Epithelial cell of proximal tubule (primary cell): ENCODE measurements around the gene ATG16L2. TPM values are rescaled to one million over a fixed set of nuclear protein-coding genes. Genes with fewer than 3 reads are reported as not detected.
"Not testable (repeated sequence)": the region's sequence is repeated elsewhere in the genome, so short reads cannot be mapped to it uniquely, and the experiment has no call there.

Experiments used
- DNase-seq: peaks from one replicate; pipeline ENCODE4 v3.0.0-alpha.2; 2011; ENCODE audit warnings: low read depth
- H3K4me3 ChIP-seq: 2 replicates; pipeline ENCODE4 v1.5.1; 2011; ENCODE audit warnings: low read depth, mild to moderate bottlenecking, low read length
- CTCF ChIP-seq: conservative IDR thresholded peaks from 2 replicates; pipeline ENCODE4 v1.5.1; 2012; ENCODE audit warnings: low read depth, mild to moderate bottlenecking, low read length
- total RNA-seq: library from RNA; depleted of rRNA; stranded (reverse); fragments of >200 nt; gene quantifications from 2 replicates; pipeline ENCODE4 v1.2.3, GENCODE V29; 2015

The ATG16L2 gene
- total RNA-seq, 1 donor from 2014 or later = 40.1 TPM

- no peak overlapping the region for H3K4me3 ChIP-seq
- DNase-seq = no peak
- TF ChIP-seq CTCF = no peak
Measured at GRCh38 chr11:72784662-72785061, 29.5 kb upstream of the ATG16L2 start.

GRCh38 chr11:72786305-72787215 lies 27.7 kb upstream of the ATG16L2 start:
- DNase-seq = no peak
- no peak overlapping the region for H3K4me3 ChIP-seq
- no peak for TF ChIP-seq CTCF

GRCh38 chr11:72787216-72788104 lies 26.8 kb upstream of the ATG16L2 start:
- no peak overlapping the region for H3K4me3 ChIP-seq
- no peak for DNase-seq
- TF ChIP-seq CTCF = no peak

GRCh38 chr11:72788241-72788640 lies 26.0 kb upstream of the ATG16L2 start:
- no peak for TF ChIP-seq CTCF
- DNase-seq = no peak
- H3K4me3 ChIP-seq = no peak overlapping the region

- no peak for DNase-seq
- no peak overlapping the region for H3K4me3 ChIP-seq
- TF ChIP-seq CTCF = no peak
Measured at GRCh38 chr11:72789493-72790131, 24.6 kb upstream of the ATG16L2 start.

- H3K4me3 ChIP-seq = not testable (repeated sequence)
Measured at GRCh38 chr11:72791228-72791627, 23.0 kb upstream of the ATG16L2 start.

More at GRCh38 chr11:72791228-72791627, 23.0 kb upstream of the ATG16L2 start:
- DNase-seq = not testable (repeated sequence)
